Ovary (tissue), 9 donors: ENCODE results near the gene RPS3A. TPM values are rescaled to one million over a fixed set of nuclear protein-coding genes. Genes with fewer than 3 reads are reported as not detected.
A peak's percentile ranks its signal among the peaks of the same experiment; 100 is the strongest.
"Not testable (repeated sequence)": the region's sequence is repeated elsewhere in the genome, so short reads cannot be mapped to it uniquely, and the experiment has no call there.

ENCODE experiments used
- DNase-seq, 5 donors: peaks; one replicate each; pipeline ENCODE4 v3.0.0-alpha.2; 2019 to 2020
- H3K27ac ChIP-seq, 2 donors: fragments of 200-600 bp; one replicate each; pipeline versions ENCODE4 v1.5.1 to v1.8.0; 2019 to 2022
- H3K27me3 ChIP-seq: fragments of 200-600 bp; one replicate; pipeline ENCODE4 v1.8.0; 2022
- H3K36me3 ChIP-seq: fragments of 200-600 bp; sonication (generic); one replicate; pipeline ENCODE4 v1.5.1; 2019
- H3K4me1 ChIP-seq: one replicate; pipeline ENCODE4 v1.8.1; 2013; ENCODE audit warnings: mild to moderate bottlenecking, moderate library complexity; ENCODE audit not compliant: insufficient read depth
- H3K4me3 ChIP-seq: fragments of 200-600 bp; sonication (generic); one replicate; pipeline ENCODE4 v1.5.1; 2017
- H3K9me3 ChIP-seq, 2 donors: fragments of 200-600 bp in 1 of 2; sonication (generic) in 1 of 2; one replicate each; pipeline versions ENCODE4 v1.5.1 to v1.8.1; 2013 to 2019; ENCODE audit warnings: mild to moderate bottlenecking in 1 of 2, moderate library complexity in 1 of 2
- EP300 ChIP-seq: sonication (generic); formaldehyde crosslinking; IDR thresholded peaks from one replicate; pipeline ENCODE4 v1.6.1; 2017; ENCODE audit warnings: antibody characterized with exemption
- POLR2A ChIP-seq: fragments of 450-650 bp; IDR thresholded peaks from one replicate; pipeline ENCODE4 v1.6.1; 2017; ENCODE audit warnings: antibody characterized with exemption, mild to moderate bottlenecking, moderate library complexity
- WGBS, 3 donors: extraction: QIAGEN DNeasy Blood & Tissue Kit in 1 of 3; methylation state at CpG; one replicate each; pipeline versions ENCODE4 v1.1.5 to v1.1.7; 2013 to 2017; 5-methylcytosine and 5-hydroxymethylcytosine counted together
- intact Hi-C, 4 donors: fragments of 100-400 bp; cut with DNase I; formaldehyde crosslinking; loops; one replicate each; pipeline versions ENCODE4 v1.11.0 to v1.15.1; 2022 to 2023
- polyA plus RNA-seq, 2 donors: library from polyadenylated mRNA; stranded (reverse); fragments of 200-250 nt in 1 of 2; fragments of 350-450 nt in 1 of 2; fragmentation: Illumina TruSeq in 1 of 2; extraction: RNeasy Lipid Tissue Mini Kit (QIAGEN cat#74804) in 1 of 2; gene quantifications; one replicate each; pipeline ENCODE4 v1.2.3, GENCODE V29; 2013 to 2014
- total RNA-seq, 7 donors: library from RNA; depleted of rRNA in 2 of 7; stranded (reverse); fragments of >200 nt in 2 of 7; fragmentation: NEBNext Ultra II Directional in 3 of 7; extraction: Animal tissue kit (Norgen Biotek cat#: 25700) in 3 of 7; gene quantifications; one replicate each; pipeline versions ENCODE4 v1.1.0 to v1.2.4, GENCODE V29; 2016 to 2023
- TF ChIP-seq, protein P1 (sequence below), 3 donors: fragments of 450-650 bp in 2 of 3; fragments of 200-600 bp in 1 of 3; IDR thresholded peaks; one replicate each; pipeline versions ENCODE4 v1.5.1 to v1.8.0; 2016 to 2022; ENCODE audit warnings: antibody characterized with exemption in 3 of 3, mild to moderate bottlenecking in 1 of 3
- donor health status: DM: no; HTN: no; CAD: no; lungs with moderate emphysema.
- donor health status: DM: no; HTN: no; CAD: no.
- donor health status: Bipolar disorder and iron deficiency.
- donor health status: DM: yes; HTN: yes; CAD: no.
- donor health status: DM: no; HTN: no; CAD: no.
- donor health status: DM: yes; HTN: yes; CAD: no.

Gene RPS3A
- total and polyA plus RNA-seq, 9 donors, result 3,970 to 14,418 (median 5,892) TPM

GRCh38 chr4:151114986-151115385, 15.6 kb downstream of the RPS3A start:
- Histone ChIP-seq H3K4me3 (no peak overlapping the region), H3K4me1 (no peaks in the 10 kb centered on the region), H3K27me3 (no peaks in the 10 kb centered on the region), H3K36me3 (no peaks in the 10 kb centered on the region), H3K27ac (no peak overlapping the region), H3K9me3 (no peaks in the 10 kb centered on the region)
- TF ChIP-seq POLR2A (no peak), EP300 (no peak)
- TF ChIP-seq, protein P1, sequence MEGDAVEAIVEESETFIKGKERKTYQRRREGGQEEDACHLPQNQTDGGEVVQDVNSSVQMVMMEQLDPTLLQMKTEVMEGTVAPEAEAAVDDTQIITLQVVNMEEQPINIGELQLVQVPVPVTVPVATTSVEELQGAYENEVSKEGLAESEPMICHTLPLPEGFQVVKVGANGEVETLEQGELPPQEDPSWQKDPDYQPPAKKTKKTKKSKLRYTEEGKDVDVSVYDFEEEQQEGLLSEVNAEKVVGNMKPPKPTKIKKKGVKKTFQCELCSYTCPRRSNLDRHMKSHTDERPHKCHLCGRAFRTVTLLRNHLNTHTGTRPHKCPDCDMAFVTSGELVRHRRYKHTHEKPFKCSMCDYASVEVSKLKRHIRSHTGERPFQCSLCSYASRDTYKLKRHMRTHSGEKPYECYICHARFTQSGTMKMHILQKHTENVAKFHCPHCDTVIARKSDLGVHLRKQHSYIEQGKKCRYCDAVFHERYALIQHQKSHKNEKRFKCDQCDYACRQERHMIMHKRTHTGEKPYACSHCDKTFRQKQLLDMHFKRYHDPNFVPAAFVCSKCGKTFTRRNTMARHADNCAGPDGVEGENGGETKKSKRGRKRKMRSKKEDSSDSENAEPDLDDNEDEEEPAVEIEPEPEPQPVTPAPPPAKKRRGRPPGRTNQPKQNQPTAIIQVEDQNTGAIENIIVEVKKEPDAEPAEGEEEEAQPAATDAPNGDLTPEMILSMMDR (IDR thresholded peaks at IDR 0.05), result no peak
- intact Hi-C loops, result loop anchor here in 3 of 4 donors (5.0 to 10.0 kb wide), 3 partner anchors 247 to 252 kb away; no protein-coding TSS in a partner anchor
- no peak for DNase-seq
- 84 to 90% (median 89%) methylated on average over 5 of the region's 5 CpGs for WGBS, 3 donors

DNA sequence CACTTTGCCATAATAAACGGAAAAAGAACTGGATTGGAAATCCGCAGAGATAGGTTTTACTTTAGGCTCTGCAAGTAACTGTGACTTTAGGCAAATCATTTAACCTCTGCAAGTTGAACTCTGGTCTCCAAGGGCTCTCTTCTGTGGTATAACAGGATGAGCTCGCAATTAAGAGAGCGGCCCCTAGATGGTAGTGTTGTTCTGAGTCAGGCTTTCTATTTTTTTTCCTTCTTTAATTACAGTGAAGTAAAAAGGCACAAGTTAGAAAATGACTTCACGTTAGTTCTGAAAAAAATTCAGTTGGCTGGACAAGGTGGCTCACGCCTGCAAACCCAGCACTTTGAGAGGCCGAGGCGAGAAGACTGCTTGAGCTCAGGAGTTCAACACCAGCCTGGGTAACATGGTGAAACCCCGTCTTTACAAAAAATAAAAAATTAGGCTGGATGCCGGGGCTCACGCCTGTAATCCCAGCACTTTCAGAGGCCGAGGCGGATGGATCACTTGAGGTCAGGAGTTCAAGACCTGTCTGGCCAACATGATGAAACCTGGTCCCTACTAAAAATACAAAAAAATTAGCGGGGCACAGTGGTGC, 18.0 kb downstream of the RPS3A start:
- peak; percentile 49 to 76 (median 63) for DNase-seq
- H3K36me3 ChIP-seq, result no peaks in the 10 kb centered on the region
- no peak overlapping the region for H3K27ac ChIP-seq
- H3K9me3 ChIP-seq, result no peaks in the 10 kb centered on the region
- intact Hi-C loops, result loop anchor here (2.0 to 10.0 kb wide), 4 partner anchors 245 to 250 kb away; no protein-coding TSS in a partner anchor
- no peak overlapping the region for H3K4me3 ChIP-seq
- no peaks in the 10 kb centered on the region for H3K27me3 ChIP-seq
- TF ChIP-seq POLR2A (no peak), EP300 (no peak)
- TF ChIP-seq, protein P1 (IDR thresholded peaks at IDR 0.05), result peak; percentile 62 to 71 (median 64)
- WGBS, 3 donors, result 36 to 42% (median 39%) methylated on average over 14 of the region's 14 CpGs
- H3K4me1 ChIP-seq, result no peaks in the 10 kb centered on the region

- no peaks in the 10 kb centered on the region for H3K36me3 ChIP-seq
- TF ChIP-seq, protein P1 (IDR thresholded peaks at IDR 0.05), result no peak
- TF ChIP-seq EP300, result no peak
- no peak for TF ChIP-seq POLR2A
- H3K27me3 ChIP-seq, result no peaks in the 10 kb centered on the region
- intact Hi-C loops, result loop anchor here in 1 of 4 donors (10.0 kb wide), 1 partner anchor 195 kb away; the partner anchor contains the start of gene SH3D19
- no peaks in the 10 kb centered on the region for H3K4me1 ChIP-seq
- no peaks in the 10 kb centered on the region for H3K9me3 ChIP-seq
- no peak for DNase-seq
- H3K27ac ChIP-seq, result no peak overlapping the region
- WGBS, 3 donors, result 85 to 89% (median 88%) methylated on average over 1 of the region's 1 CpG
- no peak overlapping the region for H3K4me3 ChIP-seq
Observed at GRCh38 chr4:151129796-151130195, 30.4 kb downstream of the RPS3A start.

- no peaks in the 10 kb centered on the region for H3K9me3 ChIP-seq
- intact Hi-C loops, result loop anchor here in 1 of 4 donors (10.0 kb wide), 1 partner anchor 191 kb away; the partner anchor contains the start of gene SH3D19
- H3K27ac ChIP-seq, result no peak overlapping the region
- H3K36me3 ChIP-seq, result no peaks in the 10 kb centered on the region
- no peaks in the 10 kb centered on the region for H3K27me3 ChIP-seq
- no peaks in the 10 kb centered on the region for H3K4me1 ChIP-seq
- no peak for DNase-seq
- TF ChIP-seq POLR2A, result no peak
- TF ChIP-seq EP300, result no peak
- TF ChIP-seq, protein P1 (IDR thresholded peaks at IDR 0.05), result no peak
- 37 to 62% (median 40%) methylated on average over 5 of the region's 5 CpGs for WGBS, 3 donors
- H3K4me3 ChIP-seq, result no peak overlapping the region
Observed at GRCh38 chr4:151133311-151133710, 33.9 kb downstream of the RPS3A start.

DNA sequence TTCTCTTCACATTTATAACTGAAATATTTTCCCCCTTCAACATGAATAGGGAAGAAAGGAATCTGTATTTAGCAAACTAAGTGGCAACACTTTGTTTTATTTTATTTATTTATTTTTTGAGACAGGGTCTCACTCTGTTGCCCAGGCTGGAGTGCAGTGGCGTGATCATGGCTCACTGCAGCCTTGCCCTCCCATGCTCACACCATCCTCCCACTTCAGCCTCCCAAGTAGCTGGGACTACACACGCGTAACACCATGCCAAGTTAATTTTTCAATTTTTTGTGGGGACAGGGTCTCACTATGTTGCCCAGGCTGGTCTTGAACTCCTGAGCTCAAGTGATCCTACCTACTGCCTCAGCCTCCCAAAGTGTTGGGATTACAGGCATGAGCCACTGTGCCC, 36.6 kb downstream of the RPS3A start:
- H3K9me3 ChIP-seq, H3K4me1 ChIP-seq, DNase-seq, H3K27ac ChIP-seq, H3K4me3 ChIP-seq, H3K27me3 ChIP-seq, H3K36me3 ChIP-seq: not testable (repeated sequence)
- 92 to 96% (median 96%) methylated on average over 3 of the region's 3 CpGs for WGBS, 3 donors
- intact Hi-C loops, result loop anchor here in 1 of 4 donors (10.0 kb wide), 1 partner anchor 189 kb away; the partner anchor contains the start of gene SH3D19
